Cardiac fibroblast (primary cell): ENCODE results near the gene TRNP1.

ENCODE experiments used
- DNase-seq, 2 donors: peaks; one replicate each; pipeline versions ENCODE4 v3.0.0 to v3.0.0-alpha.2; 2010; ENCODE audit warnings: low read depth in 2 of 2
- H3K4me3 ChIP-seq, 2 donors: replicated peaks in 1 of 2; 1 replicate in 1 of 2; 2 replicates in 1 of 2; pipeline ENCODE4 v1.5.1; 2011; ENCODE audit warnings: low read depth in 2 of 2, low read length in 2 of 2, mild to moderate bottlenecking in 2 of 2, moderate library complexity in 1 of 2
- TF ChIP-seq, protein P1 (sequence below): IDR thresholded peaks from one replicate; pipeline ENCODE4 v1.5.1; 2011; ENCODE audit warnings: low read depth, mild to moderate bottlenecking, low read length, inconsistent platforms

The TRNP1 gene

DNA sequence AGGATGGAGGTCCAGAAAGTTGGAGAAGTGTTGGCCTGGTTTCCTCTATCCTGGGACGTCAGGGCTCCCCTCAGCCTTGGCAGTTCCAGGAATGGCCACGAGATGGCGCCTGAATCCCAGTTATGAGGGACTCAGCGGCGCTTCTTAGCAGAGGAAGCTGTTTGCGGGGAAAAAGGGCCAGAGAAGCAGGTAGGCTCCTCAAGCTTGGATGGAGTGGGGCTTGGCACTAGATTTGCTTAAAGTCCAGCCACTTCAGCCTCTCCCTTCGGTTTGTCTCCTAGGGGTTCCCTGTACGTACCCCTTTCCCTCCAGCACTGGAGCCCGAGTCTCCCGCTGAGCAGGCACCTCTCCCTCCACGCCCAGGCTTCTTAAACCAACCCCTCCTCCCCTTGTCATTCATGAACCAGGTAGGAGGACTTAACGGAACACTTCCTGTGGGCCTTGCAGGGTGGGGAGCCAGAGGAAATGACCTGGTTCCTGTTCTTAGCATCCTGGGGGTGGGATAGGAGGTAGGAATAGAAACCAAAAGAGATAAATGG is 51.2 kb downstream of the TRNP1 start:
- no peak overlapping the region for H3K4me3 ChIP-seq
- TF ChIP-seq, protein P1, sequence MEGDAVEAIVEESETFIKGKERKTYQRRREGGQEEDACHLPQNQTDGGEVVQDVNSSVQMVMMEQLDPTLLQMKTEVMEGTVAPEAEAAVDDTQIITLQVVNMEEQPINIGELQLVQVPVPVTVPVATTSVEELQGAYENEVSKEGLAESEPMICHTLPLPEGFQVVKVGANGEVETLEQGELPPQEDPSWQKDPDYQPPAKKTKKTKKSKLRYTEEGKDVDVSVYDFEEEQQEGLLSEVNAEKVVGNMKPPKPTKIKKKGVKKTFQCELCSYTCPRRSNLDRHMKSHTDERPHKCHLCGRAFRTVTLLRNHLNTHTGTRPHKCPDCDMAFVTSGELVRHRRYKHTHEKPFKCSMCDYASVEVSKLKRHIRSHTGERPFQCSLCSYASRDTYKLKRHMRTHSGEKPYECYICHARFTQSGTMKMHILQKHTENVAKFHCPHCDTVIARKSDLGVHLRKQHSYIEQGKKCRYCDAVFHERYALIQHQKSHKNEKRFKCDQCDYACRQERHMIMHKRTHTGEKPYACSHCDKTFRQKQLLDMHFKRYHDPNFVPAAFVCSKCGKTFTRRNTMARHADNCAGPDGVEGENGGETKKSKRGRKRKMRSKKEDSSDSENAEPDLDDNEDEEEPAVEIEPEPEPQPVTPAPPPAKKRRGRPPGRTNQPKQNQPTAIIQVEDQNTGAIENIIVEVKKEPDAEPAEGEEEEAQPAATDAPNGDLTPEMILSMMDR: peak; percentile 98
- DNase-seq: peak; percentile 83 to 85

DNA sequence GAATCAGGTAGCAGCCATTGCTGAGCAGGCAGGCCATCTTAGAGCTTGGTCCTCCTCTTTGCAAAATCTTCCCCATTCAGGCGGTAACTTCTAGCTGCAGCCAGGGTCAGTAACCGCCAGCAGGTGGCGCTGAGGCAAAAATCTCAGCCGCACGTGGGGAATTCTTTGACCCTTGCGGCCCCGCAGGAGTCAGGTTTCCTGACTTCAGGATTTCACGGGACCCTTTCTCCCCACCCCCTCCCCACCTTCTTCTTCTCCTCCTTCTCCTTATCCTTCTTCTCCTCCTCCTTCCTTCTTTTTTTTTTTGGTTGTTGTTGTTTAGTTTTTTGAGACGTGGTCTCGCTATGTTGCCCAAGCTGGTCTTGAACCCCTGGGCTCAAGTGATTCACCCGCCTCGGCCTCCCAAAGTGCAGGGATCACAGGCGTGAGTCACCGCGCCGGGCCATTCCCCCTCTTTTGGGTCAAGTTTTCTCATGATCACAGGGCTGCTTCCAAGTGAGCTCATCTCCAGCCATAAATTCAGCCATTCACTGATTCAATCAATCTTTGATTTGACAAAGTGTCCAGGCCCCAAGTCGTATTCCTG is 52.6 kb downstream of the TRNP1 start:
- peak; percentile 66 to 80 for DNase-seq
- no peak overlapping the region for H3K4me3 ChIP-seq
- TF ChIP-seq, protein P1: peak; percentile 93

DNA sequence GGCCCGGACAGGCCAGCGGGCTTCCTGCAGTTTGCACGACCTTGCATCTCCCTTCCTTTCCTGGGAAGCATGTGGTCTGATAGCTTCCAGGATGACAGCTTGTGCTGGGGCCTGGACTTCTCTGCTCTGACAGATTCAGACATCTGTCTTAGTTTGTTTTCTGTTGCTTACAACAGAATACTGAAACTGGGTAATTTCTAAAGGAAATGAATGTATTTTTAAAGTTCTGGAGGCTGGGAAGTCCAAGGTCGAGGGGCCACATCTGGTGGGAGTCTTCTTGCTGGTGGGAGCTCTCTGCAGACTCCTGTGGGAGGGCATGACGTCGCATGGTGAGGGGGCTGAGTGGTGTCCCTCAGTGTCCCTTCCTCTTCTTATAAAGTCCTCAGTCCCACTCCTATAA is 54.4 kb downstream of the TRNP1 start:
- H3K4me3 ChIP-seq: no peak overlapping the region
- TF ChIP-seq, protein P1: no peak
- DNase-seq: no peak

DNA sequence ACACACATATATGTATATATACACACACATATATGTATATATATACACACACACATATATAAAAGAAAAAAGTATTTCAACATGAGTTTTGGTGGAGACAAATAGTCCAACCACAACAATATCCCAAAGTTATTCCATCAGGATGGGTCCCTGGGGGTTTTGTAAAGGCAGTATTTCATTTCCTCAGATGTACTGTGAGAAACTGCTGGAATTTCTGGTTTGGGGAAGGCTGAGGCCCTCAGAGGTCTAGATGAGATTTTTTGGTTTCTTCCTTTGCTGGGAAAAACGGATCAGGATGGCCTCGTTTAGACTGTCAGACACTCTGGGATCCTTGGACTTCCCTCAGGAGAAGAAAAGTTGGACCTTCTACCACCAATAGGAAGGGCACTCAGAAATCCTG is 55.6 kb downstream of the TRNP1 start:
- H3K4me3 ChIP-seq: no peak overlapping the region
- DNase-seq: no peak
- TF ChIP-seq, protein P1: no peak

DNA sequence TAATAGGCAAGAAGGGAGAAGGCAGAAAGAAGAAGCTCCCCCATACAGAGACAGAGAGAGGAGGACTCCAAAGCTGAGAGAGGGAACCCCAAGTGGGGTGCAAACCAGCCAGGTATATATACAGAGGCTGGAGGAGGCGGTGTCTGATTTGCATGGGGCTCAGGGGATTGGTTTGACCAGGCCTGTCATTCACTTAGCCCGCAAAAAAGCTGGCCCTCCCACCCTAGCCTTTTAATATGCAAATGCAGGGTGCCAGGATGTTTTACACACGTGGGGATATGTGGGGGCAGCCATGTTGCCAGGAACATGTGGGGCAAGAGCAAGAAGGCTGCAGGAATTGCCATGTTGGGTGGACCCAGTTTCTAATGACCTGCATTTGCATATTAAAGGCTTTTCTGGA is 56.1 kb downstream of the TRNP1 start:
- no peak for DNase-seq
- TF ChIP-seq, protein P1: no peak
- no peak overlapping the region for H3K4me3 ChIP-seq
